ENCODE measurements around the gene BBS2.

- TF ChIP-seq, protein P1, sequence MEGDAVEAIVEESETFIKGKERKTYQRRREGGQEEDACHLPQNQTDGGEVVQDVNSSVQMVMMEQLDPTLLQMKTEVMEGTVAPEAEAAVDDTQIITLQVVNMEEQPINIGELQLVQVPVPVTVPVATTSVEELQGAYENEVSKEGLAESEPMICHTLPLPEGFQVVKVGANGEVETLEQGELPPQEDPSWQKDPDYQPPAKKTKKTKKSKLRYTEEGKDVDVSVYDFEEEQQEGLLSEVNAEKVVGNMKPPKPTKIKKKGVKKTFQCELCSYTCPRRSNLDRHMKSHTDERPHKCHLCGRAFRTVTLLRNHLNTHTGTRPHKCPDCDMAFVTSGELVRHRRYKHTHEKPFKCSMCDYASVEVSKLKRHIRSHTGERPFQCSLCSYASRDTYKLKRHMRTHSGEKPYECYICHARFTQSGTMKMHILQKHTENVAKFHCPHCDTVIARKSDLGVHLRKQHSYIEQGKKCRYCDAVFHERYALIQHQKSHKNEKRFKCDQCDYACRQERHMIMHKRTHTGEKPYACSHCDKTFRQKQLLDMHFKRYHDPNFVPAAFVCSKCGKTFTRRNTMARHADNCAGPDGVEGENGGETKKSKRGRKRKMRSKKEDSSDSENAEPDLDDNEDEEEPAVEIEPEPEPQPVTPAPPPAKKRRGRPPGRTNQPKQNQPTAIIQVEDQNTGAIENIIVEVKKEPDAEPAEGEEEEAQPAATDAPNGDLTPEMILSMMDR (IDR thresholded peaks at IDR 0.05): no peak
- no peak for TF ChIP-seq POLR2A (IDR thresholded peaks at IDR 0.05)
Observed at GRCh38 chr16:56447286-56447685, 72.5 kb downstream of the BBS2 start.

Data from Peyer's patch (tissue), 4 donors.